Measurements from ENCODE around the gene TMEM39B.

The TMEM39B gene

GRCh38 chr1:32099426-32099825 is 26.7 kb downstream of the TMEM39B start:
- Histone ChIP-seq H3K9me3 (replicated peaks in 1 of 11) (no peaks in the 10 kb centered on the region), H3K27ac (no peak overlapping the region), H3K4me2 (no peak overlapping the region), H3K9ac (no peak overlapping the region), H3K27me3 (no peaks in the 10 kb centered on the region), H3K4me1 (no peaks in the 10 kb centered on the region), H3K4me3 (no peak overlapping the region), H4K20me1 (peaks cover 0 to 25% (median 14%) of the 10 kb centered on the region in 11 experiments; a peak in 8 of 22 replicates), H3K36me3 (peaks cover 85 to 97% (median 89%) of the 10 kb centered on the region in 11 experiments)
- no peak for TF ChIP-seq Cebpa-rat (IDR thresholded peaks at IDR 0.05)

- H3K4me3 ChIP-seq = no peak overlapping the region
- H3K9ac ChIP-seq = no peak overlapping the region
- no peaks in the 10 kb centered on the region for H3K27me3 ChIP-seq
- TF ChIP-seq Cebpa-rat (IDR thresholded peaks at IDR 0.05) = no peak
- peaks cover 0 to 16% (median 6%) of the 10 kb centered on the region in 11 experiments; a peak in 7 of 22 replicates for H4K20me1 ChIP-seq
- H3K9me3 ChIP-seq (replicated peaks in 1 of 11) = no peaks in the 10 kb centered on the region
- no peaks in the 10 kb centered on the region for H3K4me1 ChIP-seq
- H3K4me2 ChIP-seq = no peak overlapping the region
- H3K27ac ChIP-seq = no peak overlapping the region
- H3K36me3 ChIP-seq = peaks cover 75 to 88% (median 79%) of the 10 kb centered on the region in 11 experiments
Measured at GRCh38 chr1:32100359-32100758, 27.6 kb downstream of the TMEM39B start.

- Histone ChIP-seq H3K4me1 (no peaks in the 10 kb centered on the region), H3K4me3 (no peak overlapping the region), H4K20me1 (peaks cover 0 to 9% (median 0%) of the 10 kb centered on the region in 11 experiments; a peak in 4 of 22 replicates), H3K27me3 (no peaks in the 10 kb centered on the region), H3K9ac (no peak overlapping the region), H3K4me2 (no peak overlapping the region), H3K27ac (no peak overlapping the region; a peak in 1 of 22 replicates), H3K36me3 (peaks cover 68 to 81% (median 72%) of the 10 kb centered on the region in 11 experiments), H3K9me3 (replicated peaks in 1 of 11) (no peaks in the 10 kb centered on the region)
- no peak for TF ChIP-seq Cebpa-rat (IDR thresholded peaks at IDR 0.05)
Measured at GRCh38 chr1:32100807-32101708, 28.3 kb downstream of the TMEM39B start.

GRCh38 chr1:32104127-32104526 is 31.4 kb downstream of the TMEM39B start:
- Histone ChIP-seq H3K27me3 (no peaks in the 10 kb centered on the region), H3K4me1 (peaks cover 6 to 14% (median 11%) of the 10 kb centered on the region in 10 experiments; a peak in 16 of 20 replicates), H3K36me3 (peaks cover 38 to 50% (median 42%) of the 10 kb centered on the region in 11 experiments), H4K20me1 (peaks cover 0 to 12% (median 4%) of the 10 kb centered on the region in 11 experiments; a peak in 13 of 22 replicates), H3K4me2 (no peak overlapping the region), H3K9ac (no peak overlapping the region; a peak in 1 of 22 replicates), H3K27ac (no peak overlapping the region), H3K9me3 (replicated peaks in 1 of 11) (no peaks in the 10 kb centered on the region), H3K4me3 (no peak overlapping the region)
- no peak for TF ChIP-seq Cebpa-rat (IDR thresholded peaks at IDR 0.05)

GRCh38 chr1:32105338-32105737 is 32.6 kb downstream of the TMEM39B start:
- no peak overlapping the region for H3K27ac ChIP-seq
- no peak overlapping the region for H3K4me3 ChIP-seq
- no peak overlapping the region for H3K9ac ChIP-seq
- no peaks in the 10 kb centered on the region for H3K9me3 ChIP-seq (replicated peaks in 1 of 11)
- H4K20me1 ChIP-seq = peaks cover 10 to 24% (median 16%) of the 10 kb centered on the region in 11 experiments; a peak in 20 of 22 replicates
- no peak overlapping the region for H3K4me2 ChIP-seq
- peaks cover 14 to 25% (median 22%) of the 10 kb centered on the region in 10 experiments for H3K4me1 ChIP-seq
- no peaks in the 10 kb centered on the region for H3K27me3 ChIP-seq
- peaks cover 27 to 44% (median 35%) of the 10 kb centered on the region in 11 experiments for H3K36me3 ChIP-seq
- no peak for TF ChIP-seq Cebpa-rat (IDR thresholded peaks at IDR 0.05)

- Histone ChIP-seq H4K20me1 (peaks cover 24 to 39% (median 30%) of the 10 kb centered on the region in 11 experiments; a peak in 21 of 22 replicates), H3K9ac (peak overlapping the region; percentile 94 to 99 (median 96); a peak in 16 of 22 replicates), H3K9me3 (replicated peaks in 1 of 11) (no peaks in the 10 kb centered on the region), H3K4me3 (peak overlapping the region in 5 of 10 experiments; percentile 77 to 100 (median 88); a peak in 8 of 20 replicates), H3K4me1 (peaks cover 28 to 38% (median 34%) of the 10 kb centered on the region in 10 experiments), H3K27ac (peak overlapping the region; percentile 84 to 97 (median 92); a peak in 19 of 22 replicates), H3K27me3 (no peaks in the 10 kb centered on the region), H3K36me3 (peaks cover 17 to 44% (median 29%) of the 10 kb centered on the region in 11 experiments), H3K4me2 (peak overlapping the region; percentile 75 to 93 (median 91); a peak in 21 of 22 replicates)
- TF ChIP-seq Cebpa-rat (IDR thresholded peaks at IDR 0.05) = no peak
Measured at GRCh38 chr1:32106663-32107275, 34.0 kb downstream of the TMEM39B start.

GRCh38 chr1:32107742-32108661 is 35.3 kb downstream of the TMEM39B start, which contains the start of gene KPNA6:
Gene KPNA6 (plus strand): TSS chr1:32108056. CDS start chr1:32108131, 75 bp downstream.
- no peak for TF ChIP-seq Cebpa-rat (IDR thresholded peaks at IDR 0.05)
- H3K4me1 ChIP-seq = peaks cover 31 to 47% (median 37%) of the 10 kb centered on the region in 10 experiments
- peak within 1 kb of the TSS; percentile 77 to 100 (median 90) for H3K4me3 ChIP-seq
- peak within 1 kb of the TSS; percentile 84 to 97 (median 92) for H3K27ac ChIP-seq
- H3K27me3 ChIP-seq = no peaks in the 10 kb centered on the region
- peak within 1 kb of the TSS; percentile 94 to 99 (median 96) for H3K9ac ChIP-seq
- peaks cover 36 to 51% (median 43%) of the 10 kb centered on the region in 11 experiments; a peak in 21 of 22 replicates for H4K20me1 ChIP-seq
- peak within 1 kb of the TSS; percentile 75 to 95 (median 91) for H3K4me2 ChIP-seq
- peaks cover 5 to 44% (median 27%) of the 10 kb centered on the region in 11 experiments; a peak in 19 of 22 replicates for H3K36me3 ChIP-seq
- H3K9me3 ChIP-seq (replicated peaks in 1 of 11) = no peaks in the 10 kb centered on the region

Measured in BLaER1 treated with 17β-estradiol and CSF1 and Interleukin-3, amounts not matched to agents 10 nM and 100 nM (cell line).